Effector memory CD4-positive, alpha-beta T cell (primary cell): Measurements from ENCODE around the gene FAM193B.

ENCODE experiments used
- DNase-seq, 3 donors: peaks; one replicate each; pipeline ENCODE4 v3.0.0-alpha.2; 2020
- H3K27ac ChIP-seq: 2 replicates; pipeline ENCODE4 v1.7.0; 2013; ENCODE audit warnings: mild to moderate bottlenecking, low read length, moderate library complexity; ENCODE audit not compliant: insufficient read depth, poor library complexity, severe bottlenecking
- H3K27me3 ChIP-seq: replicated peaks from 2 replicates; pipeline ENCODE4 v1.7.0; 2013; ENCODE audit warnings: mild to moderate bottlenecking, low read length; ENCODE audit not compliant: insufficient read depth, control insufficient read depth, poor library complexity, severe bottlenecking
- H3K36me3 ChIP-seq: 2 replicates; pipeline ENCODE4 v1.7.0; 2013; ENCODE audit warnings: mild to moderate bottlenecking, low read length, moderate library complexity; ENCODE audit not compliant: control insufficient read depth, insufficient read depth
- H3K4me1 ChIP-seq: 2 replicates; pipeline ENCODE4 v1.7.0; 2013; ENCODE audit warnings: low read length, mild to moderate bottlenecking; ENCODE audit not compliant: control insufficient read depth, insufficient read depth, poor library complexity, severe bottlenecking
- H3K4me3 ChIP-seq: 2 replicates; pipeline ENCODE4 v1.7.0; 2013; ENCODE audit warnings: low read length, low read depth, mild to moderate bottlenecking; ENCODE audit not compliant: insufficient read depth, poor library complexity, severe bottlenecking
- H3K9me3 ChIP-seq: 2 replicates; pipeline ENCODE4 v1.7.0; 2013; ENCODE audit warnings: mild to moderate bottlenecking, low read length, moderate library complexity; ENCODE audit not compliant: control insufficient read depth

Gene FAM193B

DNA sequence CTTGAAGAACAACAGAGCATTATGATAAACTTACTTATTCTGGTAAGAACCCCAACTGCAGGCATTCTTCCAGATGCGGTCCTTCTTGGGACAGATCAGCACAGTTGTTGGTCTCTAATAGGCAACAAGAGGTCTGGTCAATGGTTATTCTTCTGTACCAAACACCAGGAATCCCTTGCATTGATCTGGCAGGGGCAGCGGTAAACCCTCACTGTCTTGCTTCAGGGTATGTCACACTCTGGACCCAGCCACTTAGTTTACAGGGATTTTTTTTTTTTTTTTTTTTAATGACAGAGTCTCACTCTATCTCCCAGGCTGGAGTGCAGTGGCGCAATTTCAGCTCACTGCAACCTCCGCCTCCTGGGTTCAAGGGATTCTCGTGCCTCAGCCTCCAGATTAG lies 1.3 kb upstream of the FAM193B start:
- no peak for DNase-seq
- H3K27ac ChIP-seq: no peak overlapping the region
- H3K4me3 ChIP-seq: no peak overlapping the region

DNA sequence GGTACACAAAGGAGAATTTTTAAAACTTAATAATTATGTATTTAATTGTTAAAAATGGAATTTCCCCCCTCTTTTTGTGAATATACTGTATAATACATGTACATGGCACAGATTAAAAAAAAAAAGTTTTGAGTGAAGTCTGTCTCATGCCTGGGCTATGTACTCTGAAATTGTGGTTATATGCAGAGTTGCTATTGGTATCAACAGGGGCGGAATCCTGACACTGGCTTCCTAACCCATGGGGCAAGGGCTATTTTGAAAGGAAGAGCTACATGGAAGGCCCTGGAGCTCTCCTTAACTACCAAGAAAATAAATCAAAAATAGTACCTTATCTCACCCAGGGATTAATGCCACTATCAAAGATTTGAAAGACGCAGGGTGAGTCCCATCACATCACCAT lies 865 bp upstream of the FAM193B start:
- Histone ChIP-seq H3K27me3 (no peaks in the 10 kb centered on the region), H3K4me3 (no peak overlapping the region), H3K36me3 (peaks cover 9% of the 10 kb centered on the region), H3K9me3 (no peaks in the 10 kb centered on the region), H3K4me1 (peaks cover 23% of the 10 kb centered on the region), H3K27ac (no peak overlapping the region)
- DNase-seq: no peak

More for the DNA sequence above, 1.3 kb upstream of the FAM193B start:
- Histone ChIP-seq H3K27me3 (no peaks in the 10 kb centered on the region), H3K4me1 (peaks cover 23% of the 10 kb centered on the region), H3K9me3 (no peaks in the 10 kb centered on the region), H3K36me3 (peaks cover 7% of the 10 kb centered on the region)

DNA sequence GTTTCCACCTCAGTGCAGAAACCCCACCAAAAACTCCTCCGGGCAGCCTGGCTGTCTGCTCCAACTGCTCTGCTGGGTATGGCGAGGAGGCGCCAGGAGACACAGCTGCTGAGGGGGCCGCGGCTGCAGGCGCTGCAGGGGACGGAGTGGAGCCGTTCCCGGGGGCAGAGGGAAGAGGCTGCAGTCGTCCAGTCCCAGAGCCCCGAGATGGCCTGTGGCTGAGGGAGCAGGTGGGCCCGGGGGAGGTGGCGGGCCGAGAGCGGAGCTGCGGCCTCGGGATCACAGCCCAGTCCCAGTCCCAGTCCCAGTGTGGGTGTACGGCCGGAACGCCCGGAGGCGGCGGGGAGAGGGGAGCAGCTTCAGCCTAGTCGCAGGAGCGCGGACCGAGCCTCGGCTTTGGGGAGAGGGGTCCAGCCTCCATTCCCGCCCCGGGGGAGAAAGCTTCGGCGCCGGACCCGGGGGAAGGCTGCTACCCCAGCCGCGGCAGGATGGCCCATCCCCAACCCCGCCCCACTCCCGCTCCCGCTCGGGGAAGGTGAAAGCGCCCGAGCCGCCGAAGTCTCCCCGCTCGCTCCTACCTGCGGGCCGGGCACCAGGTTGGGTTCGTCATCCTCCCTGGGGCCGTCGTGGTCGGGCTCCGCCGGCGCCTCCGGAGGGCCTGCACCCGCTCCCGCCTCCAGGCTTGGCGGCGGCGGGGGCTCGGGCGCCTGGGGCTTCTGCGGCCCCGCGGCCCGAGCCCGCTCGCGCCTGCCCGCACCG lies 513 bp downstream of the FAM193B start:
- Histone ChIP-seq H3K36me3 (peaks cover 9% of the 10 kb centered on the region), H3K9me3 (no peaks in the 10 kb centered on the region), H3K27me3 (no peaks in the 10 kb centered on the region), H3K4me3 (peak overlapping the region; percentile 77), H3K4me1 (peaks cover 23% of the 10 kb centered on the region), H3K27ac (peak overlapping the region; percentile 65)
- no peak for DNase-seq

DNA sequence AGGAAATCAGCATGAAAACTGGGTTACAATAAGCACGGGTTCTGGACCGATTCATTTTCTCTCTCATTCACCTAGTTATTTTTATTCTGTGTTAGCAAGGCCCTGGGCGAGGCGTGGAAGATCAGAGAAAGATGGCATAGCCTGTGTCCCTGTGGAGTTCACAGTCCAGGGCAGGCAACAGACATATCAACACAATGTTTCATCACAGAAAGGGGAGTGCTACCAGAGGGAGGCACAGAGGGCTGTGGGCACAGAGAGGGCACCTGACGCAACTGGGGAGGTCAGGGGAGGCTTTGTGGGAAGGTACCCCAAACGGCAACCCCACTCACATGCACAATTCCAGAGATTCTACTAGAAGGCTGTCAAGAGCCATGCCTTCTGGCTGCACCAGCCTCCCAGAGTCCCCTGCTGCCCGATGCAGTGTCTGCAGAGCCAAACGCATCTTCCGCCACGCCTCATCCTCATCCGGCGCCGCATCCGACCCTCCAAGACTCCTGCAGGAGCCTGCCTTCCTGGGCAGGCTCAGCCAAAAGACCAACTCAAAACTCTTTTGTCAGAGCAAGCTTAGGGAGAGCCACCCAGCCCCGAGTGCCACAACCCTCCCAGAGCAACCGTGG lies 1.4 kb downstream of the FAM193B start:
- Histone ChIP-seq H3K27ac (no peak overlapping the region), H3K4me1 (peaks cover 23% of the 10 kb centered on the region), H3K4me3 (peak overlapping the region; percentile 77), H3K27me3 (no peaks in the 10 kb centered on the region), H3K36me3 (peaks cover 10% of the 10 kb centered on the region), H3K9me3 (no peaks in the 10 kb centered on the region)
- no peak for DNase-seq

DNA sequence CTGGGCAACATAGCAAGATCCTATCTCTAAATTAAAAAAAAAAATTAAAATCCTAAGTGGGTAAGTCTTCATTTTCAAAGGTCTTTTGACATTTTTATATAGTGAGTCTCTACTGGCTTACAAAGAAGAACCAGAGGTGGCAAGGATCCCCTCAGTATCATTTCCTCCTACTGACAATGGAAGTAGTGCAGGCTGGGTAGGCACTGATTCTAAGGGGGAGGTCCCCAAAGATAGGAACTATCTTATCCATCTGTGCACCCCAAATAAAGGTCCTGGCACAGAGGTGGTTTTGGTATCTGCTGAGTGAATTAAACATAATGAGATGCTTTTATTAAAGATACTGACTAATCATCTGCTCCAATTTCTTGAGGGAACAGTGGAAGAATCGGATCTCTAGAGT lies 4.2 kb downstream of the FAM193B start:
- Histone ChIP-seq H3K27me3 (no peaks in the 10 kb centered on the region), H3K4me1 (peaks cover 15% of the 10 kb centered on the region), H3K9me3 (no peaks in the 10 kb centered on the region)

DNA sequence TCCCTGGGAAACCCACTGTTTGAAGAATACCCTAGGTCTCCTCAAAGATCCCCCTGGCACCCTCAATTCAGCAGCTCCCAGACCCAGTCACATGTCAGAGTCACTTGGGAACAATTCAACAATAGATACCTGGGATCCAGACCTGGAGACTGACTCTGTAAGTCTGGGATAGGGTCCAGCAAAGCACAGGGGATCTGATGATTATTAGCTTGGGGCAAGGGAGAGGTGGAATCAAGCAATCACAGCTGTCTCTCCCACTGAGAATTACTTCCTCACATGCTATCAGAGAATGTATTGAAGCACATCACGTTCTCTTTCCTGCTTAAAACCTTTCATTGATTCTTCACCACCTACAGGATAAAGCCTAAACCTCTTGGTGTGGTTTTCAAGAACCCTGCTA lies 5.9 kb downstream of the FAM193B start:
- DNase-seq: no peak
- Histone ChIP-seq H3K9me3 (no peaks in the 10 kb centered on the region), H3K36me3 (peaks cover 14% of the 10 kb centered on the region), H3K4me1 (peaks cover 11% of the 10 kb centered on the region), H3K27ac (no peak overlapping the region), H3K27me3 (no peaks in the 10 kb centered on the region), H3K4me3 (no peak overlapping the region)

More for the DNA sequence above, 4.2 kb downstream of the FAM193B start:
- no peak overlapping the region for H3K4me3 ChIP-seq
- DNase-seq: no peak
- H3K27ac ChIP-seq: no peak overlapping the region
- H3K36me3 ChIP-seq: peaks cover 14% of the 10 kb centered on the region

DNA sequence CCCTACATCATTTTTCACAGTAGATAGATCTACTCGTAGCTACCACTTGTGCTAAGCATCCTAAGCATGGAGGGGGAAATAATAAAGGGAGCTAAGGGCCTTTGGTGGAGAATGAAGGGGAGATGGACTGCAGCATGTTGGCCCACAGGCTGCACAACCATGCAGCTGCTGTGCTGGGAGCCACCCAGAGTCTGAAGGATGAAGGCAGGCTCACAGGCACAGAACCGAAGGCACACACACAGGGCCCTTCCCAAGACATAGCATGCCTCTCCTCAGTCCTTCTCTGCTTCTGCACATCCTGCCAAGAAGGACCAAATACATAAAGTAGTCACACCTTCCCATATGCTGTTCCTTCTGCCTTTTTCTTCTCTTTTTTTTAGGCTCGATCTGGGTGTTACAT lies 6.6 kb downstream of the FAM193B start:
- Histone ChIP-seq H3K9me3 (no peaks in the 10 kb centered on the region), H3K27ac (no peak overlapping the region), H3K27me3 (no peaks in the 10 kb centered on the region), H3K4me1 (peaks cover 4% of the 10 kb centered on the region), H3K4me3 (no peak overlapping the region), H3K36me3 (peaks cover 14% of the 10 kb centered on the region)
- DNase-seq: no peak

DNA sequence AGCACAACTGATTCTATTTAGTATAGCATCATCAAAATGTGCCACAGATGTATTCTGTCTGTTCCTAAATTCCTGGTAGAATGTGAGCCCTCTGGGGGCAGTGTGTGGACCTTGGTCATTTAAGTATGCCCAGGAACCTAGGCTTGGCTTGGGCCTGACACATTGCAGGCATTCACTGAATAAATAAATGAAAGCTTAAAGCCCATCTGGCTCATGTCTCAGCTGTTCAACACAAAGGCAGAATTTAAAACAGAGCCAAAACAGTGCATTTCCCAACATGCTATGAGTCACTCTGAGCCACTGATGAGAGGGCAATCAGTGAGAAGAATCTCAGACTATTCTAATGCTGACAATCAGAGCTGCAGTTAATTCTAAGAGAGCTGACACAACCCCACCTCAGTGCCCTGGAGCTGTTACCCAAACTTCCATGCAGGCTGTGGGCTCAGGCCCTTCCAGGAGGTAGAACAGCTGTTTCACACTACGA lies 8.1 kb downstream of the FAM193B start:
- H3K27ac ChIP-seq: no peak overlapping the region
- no peak overlapping the region for H3K4me3 ChIP-seq
- no peaks in the 10 kb centered on the region for H3K27me3 ChIP-seq
- DNase-seq: no peak
- H3K4me1 ChIP-seq: no peaks in the 10 kb centered on the region
- no peaks in the 10 kb centered on the region for H3K9me3 ChIP-seq
- H3K36me3 ChIP-seq: peaks cover 16% of the 10 kb centered on the region

DNA sequence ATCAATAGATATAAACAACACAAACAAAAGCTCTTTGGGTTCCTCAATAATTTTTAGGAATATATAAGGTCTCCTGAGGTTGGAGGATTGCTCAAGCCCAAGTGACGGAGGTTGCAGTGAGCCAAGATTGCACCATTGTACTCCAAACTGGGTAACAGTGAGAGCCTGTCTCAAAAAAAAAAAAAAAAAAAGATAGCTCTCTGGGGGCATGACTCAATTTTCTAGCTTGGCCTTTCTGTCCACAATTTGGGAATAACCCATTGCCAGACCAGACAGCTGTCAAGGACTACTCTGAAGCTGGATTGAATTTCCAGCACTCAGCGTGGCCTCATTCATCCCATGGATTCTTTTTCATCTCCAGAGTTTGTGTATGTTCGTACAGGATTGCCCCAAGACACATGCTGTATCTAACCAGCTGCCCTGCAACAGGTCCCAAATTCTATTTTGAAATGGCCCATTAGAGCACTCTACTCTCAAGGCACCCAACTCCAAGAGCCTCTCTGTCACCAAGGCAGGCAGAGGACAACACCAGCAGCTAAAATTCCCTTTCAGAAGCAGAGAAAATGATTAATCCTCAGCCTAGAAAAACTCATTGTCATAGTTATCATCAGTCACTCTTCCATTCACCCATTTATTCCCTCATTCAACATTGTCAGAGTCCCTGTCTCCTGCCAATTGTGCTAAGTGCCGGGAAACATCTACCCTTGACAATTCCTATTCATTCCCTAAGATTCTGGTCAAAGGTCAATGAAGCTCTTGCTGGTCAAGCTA lies 8.7 kb downstream of the FAM193B start:
- H3K4me1 ChIP-seq: no peaks in the 10 kb centered on the region
- H3K36me3 ChIP-seq: peaks cover 9% of the 10 kb centered on the region
- no peak for DNase-seq
- no peak overlapping the region for H3K27ac ChIP-seq
- no peaks in the 10 kb centered on the region for H3K27me3 ChIP-seq
- no peaks in the 10 kb centered on the region for H3K9me3 ChIP-seq
- no peak overlapping the region for H3K4me3 ChIP-seq
